HuH-7 (cell line): ENCODE measurements around the gene IGFL3.
A peak's percentile ranks its signal among the peaks of the same experiment; 100 is the strongest.

Experiments used
- DNase-seq: peaks from one replicate; pipeline ENCODE4 v3.0.0; 2011; ENCODE audit warnings: low spot score

Gene IGFL3

DNA sequence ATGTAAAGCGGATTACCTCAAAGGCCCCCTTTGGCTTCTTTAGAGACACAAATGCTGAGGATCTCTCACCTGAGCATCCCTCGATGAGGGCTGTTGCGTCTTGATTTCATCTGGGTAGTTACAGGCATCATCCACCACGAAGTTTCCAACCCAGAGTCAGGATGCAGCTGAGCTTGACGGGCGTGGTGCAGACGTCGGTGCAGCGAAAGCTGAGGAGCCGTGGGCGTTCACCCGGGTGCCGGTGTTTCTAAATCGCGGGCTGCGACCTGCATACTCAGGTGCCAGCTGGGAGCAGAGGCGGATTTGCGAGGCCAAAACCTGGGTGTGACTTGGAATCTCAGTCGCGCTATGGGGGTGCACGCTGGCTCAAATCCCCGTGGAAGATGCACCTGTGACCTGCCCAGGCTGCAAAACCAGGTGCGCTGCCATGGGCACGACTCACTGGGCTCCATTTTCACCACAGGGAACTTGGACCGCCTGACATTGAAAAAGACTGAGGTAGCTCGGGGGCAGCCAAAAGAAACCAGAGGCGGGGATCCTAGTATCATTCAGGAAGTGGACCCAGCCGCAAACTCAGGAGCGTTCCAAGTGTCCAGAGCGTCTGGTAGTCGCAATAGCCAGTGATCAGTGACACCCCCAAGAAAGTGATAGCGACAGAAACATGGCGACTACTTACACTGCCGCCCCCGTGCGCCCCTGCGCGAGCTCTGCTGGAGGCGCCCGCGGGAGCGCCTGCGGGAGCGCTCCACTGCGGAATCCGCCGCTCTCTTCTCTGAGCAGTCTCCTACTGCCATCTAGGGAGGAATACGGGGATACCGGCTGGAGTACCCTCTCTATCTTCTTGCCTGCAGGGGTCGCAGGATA, 47.3 kb downstream of the IGFL3 start:
- peak; percentile 91 for DNase-seq

DNA sequence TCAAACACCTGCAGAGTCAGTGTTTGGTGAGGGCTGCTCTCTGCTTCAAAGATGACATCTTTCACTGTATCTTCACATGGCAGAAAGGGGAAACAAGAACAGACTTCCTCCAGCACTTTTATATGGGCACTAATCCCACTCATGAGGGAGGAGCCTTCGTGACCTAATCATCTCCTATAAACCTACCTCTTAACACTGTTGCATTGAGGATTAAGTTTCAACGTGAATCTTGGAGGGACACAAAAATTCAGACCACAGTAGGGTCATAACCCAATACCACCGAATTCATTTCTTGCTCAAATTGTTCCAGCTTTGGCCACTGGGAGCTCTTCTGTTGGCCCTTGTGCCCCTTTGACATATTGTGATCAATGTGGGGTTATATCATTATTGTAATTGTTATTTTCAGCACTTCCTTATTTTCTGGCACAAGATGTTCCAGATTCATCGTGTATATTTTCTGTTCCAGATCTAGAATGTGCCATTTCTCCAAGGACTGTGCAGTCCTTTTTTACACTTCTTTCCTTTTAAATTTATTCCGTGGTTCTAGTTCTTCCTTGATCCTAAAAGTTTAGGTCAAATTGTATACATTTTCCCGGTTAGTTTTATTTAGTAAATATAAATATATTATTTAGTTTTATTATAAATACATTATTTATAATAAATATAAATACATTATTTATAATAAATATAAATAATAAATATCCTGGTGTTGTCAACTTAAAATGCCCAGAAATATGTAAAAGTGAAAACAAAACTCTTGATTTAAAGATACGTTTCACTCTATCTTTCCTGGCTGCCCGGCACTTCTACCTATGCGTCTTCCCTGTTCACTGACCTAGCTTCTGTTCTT, 48.2 kb downstream of the IGFL3 start:
- no peak for DNase-seq

DNA sequence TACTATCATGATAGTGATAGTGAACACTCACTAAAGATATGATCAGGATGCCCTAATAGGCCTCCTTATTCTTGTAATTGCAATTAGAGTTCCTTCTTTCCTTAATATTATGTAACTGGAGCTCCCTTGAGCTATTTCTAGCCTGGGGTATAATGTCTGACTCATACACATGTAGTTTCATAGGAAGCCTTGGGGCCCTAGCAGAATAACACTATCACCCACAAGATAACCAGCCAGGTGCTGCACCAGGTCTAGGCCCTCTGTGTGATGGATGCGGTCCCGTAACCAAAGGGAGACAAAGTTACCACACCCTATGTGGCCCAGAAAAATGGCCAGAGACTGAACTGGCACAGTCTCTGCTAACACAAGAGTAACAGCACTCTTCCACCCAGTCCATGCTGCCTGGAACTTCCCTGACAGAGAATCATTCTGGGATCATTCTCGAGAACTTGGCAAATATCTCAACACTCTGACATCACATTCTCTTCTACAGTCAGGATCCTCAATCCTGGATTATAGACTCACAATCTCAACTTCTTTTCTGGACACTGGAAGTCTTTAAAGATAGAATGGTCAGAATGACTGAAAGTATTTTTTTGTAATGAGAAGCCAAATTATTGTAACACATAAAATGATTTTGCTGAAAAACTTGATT, 51.1 kb downstream of the IGFL3 start:
- no peak for DNase-seq
